Adrenal gland (tissue), 12 donors: ENCODE measurements around the gene TCTN1. TPM values are rescaled to one million over a fixed set of nuclear protein-coding genes. Genes with fewer than 3 reads are reported as not detected.
"Not testable (repeated sequence)": the region's sequence is repeated elsewhere in the genome, so short reads cannot be mapped to it uniquely, and the experiment has no call there.

ENCODE experiments used
- DNase-seq, 7 donors: peaks; one replicate each; pipeline ENCODE4 v3.0.0-alpha.2; 2019 to 2020
- H3K27ac ChIP-seq, 5 donors: fragments of 200-600 bp; sonication (generic) in 4 of 5; 1 replicate in 3 of 5; 2 replicates in 2 of 5; pipeline versions ENCODE4 v1.5.1 to v1.8.0; 2016 to 2020; ENCODE audit warnings: mild to moderate bottlenecking in 1 of 5
- H3K27me3 ChIP-seq: fragments of 200-600 bp; 2 replicates; pipeline ENCODE4 v1.8.0; 2021
- H3K36me3 ChIP-seq, 2 donors: fragments of 200-600 bp; replicated peaks in 1 of 2; 1 replicate in 1 of 2; 2 replicates in 1 of 2; pipeline versions ENCODE4 v1.5.1 to v1.8.0; 2018 to 2022
- H3K4me1 ChIP-seq, 2 donors: fragments of 200-600 bp; replicated peaks in 1 of 2; 1 replicate in 1 of 2; 2 replicates in 1 of 2; pipeline versions ENCODE4 v1.5.1 to v1.8.0; 2018 to 2021
- H3K4me3 ChIP-seq, 4 donors: fragments of 200-600 bp; sonication (generic) in 3 of 4; one replicate each; pipeline ENCODE4 v1.5.1; 2016 to 2018
- H3K9me3 ChIP-seq, 3 donors: fragments of 200-600 bp; sonication (generic) in 1 of 3; replicated peaks in 1 of 3; 1 replicate in 2 of 3; 2 replicates in 1 of 3; pipeline versions ENCODE4 v1.5.1 to v1.8.0; 2016 to 2021
- POLR2A ChIP-seq, 2 donors: fragments of 450-650 bp; IDR thresholded peaks; one replicate each; pipeline ENCODE4 v1.6.1; 2017; ENCODE audit warnings: antibody characterized with exemption in 2 of 2, mild to moderate bottlenecking in 2 of 2, moderate library complexity in 1 of 2
- WGBS, 4 donors: extraction: QIAGEN DNeasy Blood & Tissue Kit in 2 of 4; methylation state at CpG; one replicate each; pipeline versions ENCODE4 v1.1.5 to v1.1.7; 2013 to 2017; 5-methylcytosine and 5-hydroxymethylcytosine counted together
- intact Hi-C, 2 donors: fragments of 100-400 bp; cut with DNase I; formaldehyde crosslinking; loops; one replicate each; pipeline versions ENCODE4 v1.14.1 to v1.15.0; 2022 to 2023
- polyA plus RNA-seq, 3 donors: library from polyadenylated mRNA; stranded (reverse); fragments of 200-250 nt in 2 of 3; fragments of 350-450 nt in 1 of 3; fragmentation: Illumina TruSeq in 1 of 3; extraction: RNeasy Lipid Tissue Mini Kit (QIAGEN cat#74804) in 1 of 3; gene quantifications; one replicate each; pipeline ENCODE4 v1.2.3, GENCODE V29; 2013 to 2014
- total RNA-seq, 9 donors: library from RNA; depleted of rRNA in 4 of 9; stranded (reverse); fragments of >200 nt in 4 of 9; fragments of 120-200 nt in 1 of 9; fragmentation: NEBNext Ultra II Directional in 1 of 9; extraction: Animal tissue kit (Norgen Biotek cat#: 25700) in 1 of 9; gene quantifications; one replicate each; pipeline versions ENCODE4 v1.1.0 to v1.2.4, GENCODE V29; 2013 to 2023
- TF ChIP-seq, protein P1 (sequence below), 6 experiments: fragments of 450-650 bp in 4 of 6; fragments of 200-600 bp in 2 of 6; sonication (generic) in 1 of 6; IDR thresholded peaks; 1 replicate in 5 of 6; 2 replicates in 1 of 6; pipeline versions ENCODE4 v1.5.1 to v1.8.0; 2016 to 2021; ENCODE audit warnings: antibody characterized with exemption in 6 of 6, mild to moderate bottlenecking in 2 of 6, moderate library complexity in 1 of 6
- donor health status: healthy with polysubstance abuse.
- donor health status: Bipolar disorder and iron deficiency.
- donor health status: DM: yes; HTN: yes; CAD: no.
- donor health status: DM: no; HTN: no; CAD: no.
- donor health status: DM: no; HTN: no; CAD: no.
- donor health status: DM: yes; HTN: yes; CAD: no.

TCTN1 gene
- total and polyA plus RNA-seq, 12 donors = 37.3 to 174 (median 55.1) TPM

DNA sequence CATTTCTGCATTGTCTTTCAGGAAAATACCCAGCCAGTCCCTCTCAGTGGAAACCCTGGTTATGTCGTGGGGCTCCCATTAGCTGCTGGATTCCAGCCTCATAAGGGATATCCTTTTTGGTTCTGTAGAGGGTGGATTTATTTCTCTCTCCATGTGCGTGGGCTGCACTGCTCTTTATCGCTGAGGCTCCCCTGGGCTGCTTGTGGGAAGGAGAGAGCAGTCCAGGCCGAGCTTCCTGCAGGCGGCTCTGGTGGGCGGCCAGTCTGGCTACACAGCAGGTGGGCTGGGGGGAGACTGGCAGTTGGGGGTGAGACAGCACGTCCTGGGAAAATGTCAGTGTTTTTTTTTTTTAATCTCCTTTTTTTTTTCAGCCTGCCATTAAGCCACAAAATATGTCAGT lies 27.6 kb downstream of the TCTN1 start:
- TF ChIP-seq POLR2A (IDR thresholded peaks at IDR 0.05) = no peak
- TF ChIP-seq, protein P1, sequence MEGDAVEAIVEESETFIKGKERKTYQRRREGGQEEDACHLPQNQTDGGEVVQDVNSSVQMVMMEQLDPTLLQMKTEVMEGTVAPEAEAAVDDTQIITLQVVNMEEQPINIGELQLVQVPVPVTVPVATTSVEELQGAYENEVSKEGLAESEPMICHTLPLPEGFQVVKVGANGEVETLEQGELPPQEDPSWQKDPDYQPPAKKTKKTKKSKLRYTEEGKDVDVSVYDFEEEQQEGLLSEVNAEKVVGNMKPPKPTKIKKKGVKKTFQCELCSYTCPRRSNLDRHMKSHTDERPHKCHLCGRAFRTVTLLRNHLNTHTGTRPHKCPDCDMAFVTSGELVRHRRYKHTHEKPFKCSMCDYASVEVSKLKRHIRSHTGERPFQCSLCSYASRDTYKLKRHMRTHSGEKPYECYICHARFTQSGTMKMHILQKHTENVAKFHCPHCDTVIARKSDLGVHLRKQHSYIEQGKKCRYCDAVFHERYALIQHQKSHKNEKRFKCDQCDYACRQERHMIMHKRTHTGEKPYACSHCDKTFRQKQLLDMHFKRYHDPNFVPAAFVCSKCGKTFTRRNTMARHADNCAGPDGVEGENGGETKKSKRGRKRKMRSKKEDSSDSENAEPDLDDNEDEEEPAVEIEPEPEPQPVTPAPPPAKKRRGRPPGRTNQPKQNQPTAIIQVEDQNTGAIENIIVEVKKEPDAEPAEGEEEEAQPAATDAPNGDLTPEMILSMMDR (IDR thresholded peaks at IDR 0.05) = no peak
- no peaks in the 10 kb centered on the region for H3K4me1 ChIP-seq
- no peaks in the 10 kb centered on the region for H3K27me3 ChIP-seq
- no peak overlapping the region for H3K27ac ChIP-seq
- no peak for DNase-seq
- WGBS, 4 donors = 55 to 78% (median 67%) methylated on average over 7 of the region's 7 CpGs
- no peak overlapping the region for H3K4me3 ChIP-seq
- peaks cover 0 to 12% of the 10 kb centered on the region in 2 donors for H3K36me3 ChIP-seq
- no peaks in the 10 kb centered on the region for H3K9me3 ChIP-seq
- intact Hi-C loops = no loop called here

- H3K27ac ChIP-seq = no peak overlapping the region
- H3K27me3 ChIP-seq = no peaks in the 10 kb centered on the region
- H3K36me3 ChIP-seq = peaks cover 0 to 45% of the 10 kb centered on the region in 2 donors
- no peak overlapping the region for H3K4me3 ChIP-seq
- 63 to 75% (median 68%) methylated on average over 7 of the region's 7 CpGs for WGBS, 4 donors
- DNase-seq = no peak
- no peaks in the 10 kb centered on the region for H3K9me3 ChIP-seq
- TF ChIP-seq POLR2A (IDR thresholded peaks at IDR 0.05) = no peak
- TF ChIP-seq, protein P1 (IDR thresholded peaks at IDR 0.05) = no peak
- intact Hi-C loops = no loop called here
- no peaks in the 10 kb centered on the region for H3K4me1 ChIP-seq
Measured at GRCh38 chr12:110647631-110648040, 33.7 kb downstream of the TCTN1 start.

GRCh38 chr12:110649341-110649847 lies 35.5 kb downstream of the TCTN1 start:
- Histone ChIP-seq H3K4me3 (no peak overlapping the region), H3K9me3 (no peaks in the 10 kb centered on the region), H3K27me3 (no peaks in the 10 kb centered on the region), H3K36me3 (peaks cover 0 to 45% of the 10 kb centered on the region in 2 donors), H3K4me1 (no peaks in the 10 kb centered on the region), H3K27ac (no peak overlapping the region)
- DNase-seq = no peak
- TF ChIP-seq POLR2A (IDR thresholded peaks at IDR 0.05) = no peak
- TF ChIP-seq, protein P1 (IDR thresholded peaks at IDR 0.05) = no peak
- WGBS, 4 donors = 83 to 89% (median 84%) methylated on average over 11 of the region's 11 CpGs
- intact Hi-C loops = no loop called here

DNA sequence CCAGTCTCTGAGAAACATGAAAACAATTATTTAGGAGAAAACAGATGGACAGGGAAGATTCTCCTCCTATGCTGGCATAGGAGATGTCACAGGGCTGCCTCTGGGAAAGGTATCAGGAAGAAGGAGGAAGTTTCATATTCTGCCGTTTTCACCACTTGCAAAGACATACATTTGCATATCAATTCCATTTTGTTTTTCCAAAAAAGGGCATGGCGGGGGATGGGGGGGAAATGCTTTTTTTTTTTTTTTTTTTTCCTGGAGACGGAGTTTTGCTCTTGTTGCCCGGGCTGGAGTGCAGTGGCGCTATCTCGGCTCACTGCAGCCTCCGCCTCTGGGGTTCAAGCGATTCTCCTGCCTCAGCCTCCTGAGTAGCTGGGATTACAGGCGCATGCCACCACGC lies 40.3 kb downstream of the TCTN1 start:
- H3K4me1 ChIP-seq, H3K9me3 ChIP-seq, H3K27ac ChIP-seq, DNase-seq, H3K4me3 ChIP-seq, intact Hi-C loops, H3K27me3 ChIP-seq: not testable (repeated sequence)
- peaks cover 0 to 20% of the 10 kb centered on the region in 2 donors for H3K36me3 ChIP-seq
- WGBS, 4 donors = 89 to 94% (median 91%) methylated on average over 10 of the region's 10 CpGs

- Histone ChIP-seq H3K27me3 (no peaks in the 10 kb centered on the region), H3K36me3 (peaks cover 0 to 6% of the 10 kb centered on the region in 2 donors), H3K27ac (no peak overlapping the region), H3K4me1 (no peaks in the 10 kb centered on the region), H3K4me3 (no peak overlapping the region), H3K9me3 (no peaks in the 10 kb centered on the region)
- 69 to 84% (median 79%) methylated on average over 9 to 11 of the region's 11 CpGs for WGBS, 4 donors
- DNase-seq = no peak
- intact Hi-C loops = no loop called here
- TF ChIP-seq, protein P1 (IDR thresholded peaks at IDR 0.05) = no peak
- TF ChIP-seq POLR2A (IDR thresholded peaks at IDR 0.05) = no peak
Measured at GRCh38 chr12:110656071-110656655, 42.2 kb downstream of the TCTN1 start.
